ENCODE measurements around the gene USP47. TPM values are rescaled to one million over a fixed set of nuclear protein-coding genes. Genes with fewer than 3 reads are reported as not detected.

Gene USP47
- total RNA-seq, 1 experiment from 2014 or later: 37.5 TPM

DNA sequence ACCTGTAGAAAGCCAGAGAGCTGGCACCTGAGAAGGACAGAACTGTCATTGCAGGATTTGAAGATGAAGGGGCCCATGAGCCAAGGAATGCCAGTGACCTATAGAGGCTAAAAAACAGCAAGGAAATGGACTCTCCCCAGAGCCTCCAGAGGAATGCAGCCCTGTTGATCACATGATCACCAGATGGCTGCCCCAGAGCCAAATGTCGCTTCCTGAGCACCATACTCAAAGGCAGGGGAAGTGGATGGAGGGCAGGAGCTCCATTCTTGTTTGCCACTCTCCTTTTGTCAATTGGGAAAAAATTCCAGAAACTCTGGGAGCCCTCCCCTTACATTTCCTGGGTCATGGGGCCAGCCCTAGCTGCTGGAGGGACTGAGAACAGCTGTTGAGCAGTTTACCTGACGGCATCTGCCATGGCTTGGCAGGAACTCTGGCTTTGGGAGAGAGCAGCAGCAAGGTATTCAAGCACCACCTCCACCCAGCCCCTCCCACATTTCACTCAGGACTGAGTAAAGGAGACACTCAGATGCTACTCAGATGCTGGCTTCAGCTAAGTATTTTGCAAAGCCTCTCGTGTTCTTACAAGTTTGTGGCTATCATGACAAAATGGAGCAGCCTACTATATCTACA, 119.7 kb downstream of the USP47 start:
- H3K36me3 Mint-ChIP-seq (ENCODE audit: insufficient read depth, unreplicated experiment): peaks cover 13% of the 10 kb centered on the region
- no peak for DNase-seq
- TF ChIP-seq, protein P1, sequence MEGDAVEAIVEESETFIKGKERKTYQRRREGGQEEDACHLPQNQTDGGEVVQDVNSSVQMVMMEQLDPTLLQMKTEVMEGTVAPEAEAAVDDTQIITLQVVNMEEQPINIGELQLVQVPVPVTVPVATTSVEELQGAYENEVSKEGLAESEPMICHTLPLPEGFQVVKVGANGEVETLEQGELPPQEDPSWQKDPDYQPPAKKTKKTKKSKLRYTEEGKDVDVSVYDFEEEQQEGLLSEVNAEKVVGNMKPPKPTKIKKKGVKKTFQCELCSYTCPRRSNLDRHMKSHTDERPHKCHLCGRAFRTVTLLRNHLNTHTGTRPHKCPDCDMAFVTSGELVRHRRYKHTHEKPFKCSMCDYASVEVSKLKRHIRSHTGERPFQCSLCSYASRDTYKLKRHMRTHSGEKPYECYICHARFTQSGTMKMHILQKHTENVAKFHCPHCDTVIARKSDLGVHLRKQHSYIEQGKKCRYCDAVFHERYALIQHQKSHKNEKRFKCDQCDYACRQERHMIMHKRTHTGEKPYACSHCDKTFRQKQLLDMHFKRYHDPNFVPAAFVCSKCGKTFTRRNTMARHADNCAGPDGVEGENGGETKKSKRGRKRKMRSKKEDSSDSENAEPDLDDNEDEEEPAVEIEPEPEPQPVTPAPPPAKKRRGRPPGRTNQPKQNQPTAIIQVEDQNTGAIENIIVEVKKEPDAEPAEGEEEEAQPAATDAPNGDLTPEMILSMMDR (IDR thresholded peaks at IDR 0.05; ENCODE audit: unreplicated experiment): no peak
- BruUV-seq (replicated peaks): no TSS peak
- no peaks in the 10 kb centered on the region for H3K27me3 Mint-ChIP-seq (ENCODE audit: unreplicated experiment)
- H3K9me3 Mint-ChIP-seq (ENCODE audit: low read depth, unreplicated experiment): no peaks in the 10 kb centered on the region
- H3K27ac Mint-ChIP-seq (ENCODE audit: unreplicated experiment): no peak overlapping the region
- no peak overlapping the region for H3K4me3 Mint-ChIP-seq (ENCODE audit: low read depth, unreplicated experiment)
- intact Hi-C loops (cut with micrococcal nuclease; ENCODE audit: unreplicated experiment): no loop called here
- peaks cover 7% of the 10 kb centered on the region for H3K4me1 Mint-ChIP-seq (ENCODE audit: low read depth, unreplicated experiment)
- CTCF ChIA-PET: no interaction called here

DNA sequence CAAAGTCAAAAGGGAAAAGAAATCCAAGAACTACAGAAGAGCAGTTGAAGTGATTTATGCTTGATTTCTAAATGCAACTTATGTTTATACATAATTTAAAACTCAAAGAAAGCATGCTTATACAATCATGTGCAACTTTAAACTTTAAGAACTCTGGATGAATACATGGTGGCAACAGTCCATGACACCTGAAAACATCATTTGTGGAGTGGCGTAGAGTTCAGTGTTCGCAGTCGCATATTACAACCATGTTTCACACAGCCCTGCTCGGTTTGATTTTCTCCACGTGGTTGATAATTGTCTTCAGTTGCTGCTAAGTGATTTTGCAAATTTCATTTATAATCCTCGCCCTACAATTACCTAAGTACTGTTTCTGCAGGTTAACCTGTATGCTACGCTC, 121.3 kb downstream of the USP47 start:
- H3K36me3 Mint-ChIP-seq (ENCODE audit: insufficient read depth, unreplicated experiment): peaks cover 10% of the 10 kb centered on the region
- H3K27me3 Mint-ChIP-seq (ENCODE audit: unreplicated experiment): no peaks in the 10 kb centered on the region
- no peak overlapping the region for H3K27ac Mint-ChIP-seq (ENCODE audit: unreplicated experiment)
- TF ChIP-seq, protein P1 (IDR thresholded peaks at IDR 0.05; ENCODE audit: unreplicated experiment): no peak
- H3K9me3 Mint-ChIP-seq (ENCODE audit: low read depth, unreplicated experiment): no peaks in the 10 kb centered on the region
- no TSS peak for BruUV-seq (replicated peaks)
- H3K4me3 Mint-ChIP-seq (ENCODE audit: low read depth, unreplicated experiment): no peak overlapping the region
- CTCF ChIA-PET: interaction anchor here (1.2 kb wide), 1 partner anchor 13 kb away, joined by 3 read pairs; no protein-coding TSS in a partner anchor
- no peak for DNase-seq
- H3K4me1 Mint-ChIP-seq (ENCODE audit: low read depth, unreplicated experiment): peaks cover 9% of the 10 kb centered on the region
- intact Hi-C loops (cut with micrococcal nuclease; ENCODE audit: unreplicated experiment): no loop called here

DNA sequence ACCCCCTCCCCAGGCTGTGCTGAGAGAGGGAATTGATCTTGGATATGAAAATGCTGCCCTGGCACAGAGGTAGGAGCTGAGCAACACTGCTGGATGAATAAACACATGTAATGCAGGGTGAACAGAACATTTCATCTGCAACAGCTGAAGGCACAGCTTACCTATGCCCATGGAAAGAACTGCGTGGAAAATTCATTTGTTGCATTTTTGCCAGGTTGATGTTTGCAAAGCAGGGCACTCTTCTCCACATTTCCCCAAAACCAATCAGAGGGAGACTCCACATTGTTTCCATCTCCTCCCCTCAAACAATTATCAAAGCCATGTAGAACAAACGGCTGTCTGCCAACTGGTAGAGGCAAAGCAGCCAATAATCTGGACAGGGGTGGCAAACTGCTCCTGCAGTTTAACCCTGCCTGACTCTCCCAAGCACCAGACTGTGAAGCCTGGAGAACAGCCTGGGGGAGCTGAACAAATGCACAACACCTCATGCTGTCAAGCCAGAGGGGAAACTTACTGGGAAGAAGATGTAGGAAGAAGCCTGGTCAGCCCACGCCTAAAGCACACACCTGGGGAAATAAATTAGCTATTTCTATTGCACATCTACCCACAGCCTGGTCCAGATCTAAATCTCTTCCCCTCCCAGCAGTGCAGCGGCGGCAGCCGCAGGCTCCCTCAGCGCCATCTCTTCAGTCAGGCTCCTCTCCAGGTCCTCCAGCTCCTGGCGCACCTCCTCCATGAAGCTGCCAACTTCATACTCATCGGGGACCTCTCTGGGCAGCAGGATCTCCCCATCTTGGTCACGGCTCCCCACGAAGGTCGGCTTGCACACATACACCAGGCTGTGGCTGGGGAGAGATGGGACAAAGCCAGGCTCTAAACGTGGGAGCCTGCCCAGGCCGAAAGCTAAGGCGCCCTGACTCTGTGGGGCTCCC, 122.3 kb downstream of the USP47 start:
- intact Hi-C loops (cut with micrococcal nuclease; ENCODE audit: unreplicated experiment): no loop called here
- CTCF ChIA-PET: interaction anchor here (1.2 kb wide), 1 partner anchor 12 kb away, joined by 3 read pairs; no protein-coding TSS in a partner anchor
- Mint-ChIP-seq H3K9me3 (ENCODE audit: low read depth, unreplicated experiment) (no peaks in the 10 kb centered on the region), H3K27me3 (ENCODE audit: unreplicated experiment) (no peaks in the 10 kb centered on the region), H3K27ac (ENCODE audit: unreplicated experiment) (no peak overlapping the region), H3K4me3 (ENCODE audit: low read depth, unreplicated experiment) (no peak overlapping the region), H3K4me1 (ENCODE audit: low read depth, unreplicated experiment) (peaks cover 9% of the 10 kb centered on the region), H3K36me3 (ENCODE audit: insufficient read depth, unreplicated experiment) (peaks cover 10% of the 10 kb centered on the region)
- no peak for DNase-seq
- no TSS peak for BruUV-seq (replicated peaks)
- TF ChIP-seq, protein P1 (IDR thresholded peaks at IDR 0.05; ENCODE audit: unreplicated experiment): no peak

DNA sequence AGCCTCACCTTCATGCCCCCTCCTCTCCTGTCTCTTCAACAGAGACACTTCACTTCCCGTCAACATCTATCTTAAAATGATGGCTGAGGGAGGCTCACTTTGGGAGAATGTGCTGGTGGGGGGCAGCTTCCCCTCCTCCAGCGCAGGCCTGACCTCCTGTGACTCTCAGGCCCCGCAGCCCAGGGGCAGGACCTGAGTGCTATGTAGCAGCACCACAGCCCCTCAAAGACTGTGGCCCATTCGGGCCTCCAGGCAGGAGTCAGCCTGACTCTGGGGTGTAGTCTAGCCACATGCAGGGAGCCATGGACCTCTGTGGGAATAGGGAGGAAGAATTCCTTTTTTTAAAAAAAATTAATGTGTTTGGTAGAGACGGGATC, 123.0 kb downstream of the USP47 start:
- DNase-seq: no peak
- H3K4me3 Mint-ChIP-seq (ENCODE audit: low read depth, unreplicated experiment): no peak overlapping the region
- no peaks in the 10 kb centered on the region for H3K27me3 Mint-ChIP-seq (ENCODE audit: unreplicated experiment)
- TF ChIP-seq, protein P1 (IDR thresholded peaks at IDR 0.05; ENCODE audit: unreplicated experiment): no peak
- peaks cover 9% of the 10 kb centered on the region for H3K4me1 Mint-ChIP-seq (ENCODE audit: low read depth, unreplicated experiment)
- no TSS peak for BruUV-seq (replicated peaks)
- no peak overlapping the region for H3K27ac Mint-ChIP-seq (ENCODE audit: unreplicated experiment)
- H3K36me3 Mint-ChIP-seq (ENCODE audit: insufficient read depth, unreplicated experiment): peaks cover 7% of the 10 kb centered on the region
- CTCF ChIA-PET: no interaction called here
- no peaks in the 10 kb centered on the region for H3K9me3 Mint-ChIP-seq (ENCODE audit: low read depth, unreplicated experiment)
- intact Hi-C loops (cut with micrococcal nuclease; ENCODE audit: unreplicated experiment): no loop called here

Data from Calu3 (cell line).